Epidermal melanocyte (primary cell): ENCODE measurements around the gene GAL3ST1.
A peak's percentile ranks its signal among the peaks of the same experiment; 100 is the strongest.
"Not testable (repeated sequence)": the region's sequence is repeated elsewhere in the genome, so short reads cannot be mapped to it uniquely, and the experiment has no call there.

Experiments
- DNase-seq: peaks from one replicate; pipeline ENCODE4 v3.0.0; 2011; ENCODE audit warnings: low spot score; ENCODE audit not compliant: insufficient read length

GAL3ST1 gene

GRCh38 chr22:30596886-30597285, 22.4 kb upstream of the GAL3ST1 start:
- no peak for DNase-seq

GRCh38 chr22:30596199-30596598, 21.7 kb upstream of the GAL3ST1 start:
- no peak for DNase-seq

- DNase-seq, result not testable (repeated sequence)
Observed at GRCh38 chr22:30592360-30592713, 17.9 kb upstream of the GAL3ST1 start.

GRCh38 chr22:30591588-30592359, 17.3 kb upstream of the GAL3ST1 start, which contains the start of gene PES1:
Gene PES1, minus strand, starts transcription at chr22:30591910. Its CDS starts 77 bp downstream, at chr22:30591833.
- DNase-seq, result peak; percentile 99

- DNase-seq, result no peak
Observed at GRCh38 chr22:30591191-30591587, 16.7 kb upstream of the GAL3ST1 start.

GRCh38 chr22:30586414-30586813, 11.9 kb upstream of the GAL3ST1 start:
- DNase-seq, result no peak

GRCh38 chr22:30584441-30584840, 10.0 kb upstream of the GAL3ST1 start:
- DNase-seq, result no peak

GRCh38 chr22:30582788-30583545, 8.5 kb upstream of the GAL3ST1 start:
- no peak for DNase-seq

GRCh38 chr22:30582051-30582450, 7.6 kb upstream of the GAL3ST1 start:
- DNase-seq, result no peak

GRCh38 chr22:30580896-30581295, 6.4 kb upstream of the GAL3ST1 start:
- no peak for DNase-seq

- DNase-seq, result no peak
Observed at GRCh38 chr22:30578481-30578880, 4.0 kb upstream of the GAL3ST1 start.

- DNase-seq, result no peak
Observed at GRCh38 chr22:30575859-30576258, 1.4 kb upstream of the GAL3ST1 start.

GRCh38 chr22:30574997-30575671, 669 bp upstream of the GAL3ST1 start:
- no peak for DNase-seq

- no peak for DNase-seq
Observed at GRCh38 chr22:30573594-30574094, 821 bp downstream of the GAL3ST1 start.

GRCh38 chr22:30572840-30573593, 1.4 kb downstream of the GAL3ST1 start:
- no peak for DNase-seq

- no peak for DNase-seq
Observed at GRCh38 chr22:30572210-30572609, 2.3 kb downstream of the GAL3ST1 start.

- no peak for DNase-seq
Observed at GRCh38 chr22:30569674-30570202, 4.7 kb downstream of the GAL3ST1 start.

- no peak for DNase-seq
Observed at GRCh38 chr22:30568137-30568805, 6.2 kb downstream of the GAL3ST1 start.

- not testable (repeated sequence) for DNase-seq
Observed at GRCh38 chr22:30567277-30567676, 7.2 kb downstream of the GAL3ST1 start.

GRCh38 chr22:30566125-30566524, 8.3 kb downstream of the GAL3ST1 start:
- DNase-seq, result no peak
